Osteocyte (in vitro differentiated cells): ENCODE measurements around the gene HTR1B. TPM values are rescaled to one million over a fixed set of nuclear protein-coding genes. Genes with fewer than 3 reads are reported as not detected.

ENCODE experiments used
- DNase-seq: peaks from one replicate; pipeline ENCODE4 v3.0.0; 2021; ENCODE audit warnings: mixed read lengths; ENCODE audit not compliant: unreplicated experiment; ENCODE audit errors: extremely low spot score
- H3K27ac Mint-ChIP-seq: one replicate; pipeline ENCODE4 v1.8.0; 2021; ENCODE audit warnings: mild to moderate bottlenecking, mixed read lengths; ENCODE audit not compliant: unreplicated experiment
- H3K27me3 Mint-ChIP-seq: one replicate; pipeline ENCODE4 v1.8.0; 2021; ENCODE audit warnings: mixed read lengths; ENCODE audit not compliant: unreplicated experiment
- H3K36me3 Mint-ChIP-seq: one replicate; pipeline ENCODE4 v1.8.0; 2021; ENCODE audit warnings: mixed read lengths; ENCODE audit not compliant: unreplicated experiment
- H3K4me1 Mint-ChIP-seq: one replicate; pipeline ENCODE4 v1.8.0; 2021; ENCODE audit warnings: mixed read lengths; ENCODE audit not compliant: unreplicated experiment
- H3K4me3 Mint-ChIP-seq: one replicate; pipeline ENCODE4 v1.8.0; 2021; ENCODE audit warnings: mild to moderate bottlenecking, moderate library complexity, mixed read lengths; ENCODE audit not compliant: unreplicated experiment
- H3K9me3 Mint-ChIP-seq: one replicate; pipeline ENCODE4 v1.8.0; 2021; ENCODE audit warnings: mixed read lengths; ENCODE audit not compliant: unreplicated experiment
- total RNA-seq: library from RNA; stranded (reverse); gene quantifications from 2 replicates; pipeline ENCODE4 v1.2.1, GENCODE V29; 2021
- TF ChIP-seq, protein P1 (sequence below): fragments of 200-600 bp; sonication (generic); IDR thresholded peaks from 2 replicates; pipeline ENCODE4 v1.5.0; 2021; ENCODE audit warnings: antibody characterized with exemption, mild to moderate bottlenecking, moderate library complexity

HTR1B gene
- total RNA-seq, 1 donor from 2014 or later: 13.3 TPM

DNA sequence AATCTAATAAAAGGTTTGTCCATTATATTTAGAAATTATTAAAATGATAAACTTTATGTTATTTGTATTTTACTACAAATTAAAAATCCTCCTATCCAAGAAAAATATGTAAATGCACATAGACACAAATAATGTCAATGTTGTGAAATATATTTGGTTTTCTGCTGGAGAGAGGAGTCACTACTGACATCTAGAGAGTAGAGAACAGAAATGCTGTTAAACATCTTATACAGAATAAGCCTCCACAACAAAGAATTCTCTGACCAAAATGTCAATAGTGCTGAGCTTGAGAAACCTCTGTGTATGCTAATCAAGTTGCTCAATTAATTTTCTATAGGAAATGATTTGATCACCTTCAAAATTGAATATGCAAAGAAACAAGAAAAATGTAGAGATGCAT, 12.4 kb downstream of the HTR1B start:
- DNase-seq: no peak
- Mint-ChIP-seq H3K4me3 (no peak overlapping the region), H3K27me3 (no peaks in the 10 kb centered on the region), H3K27ac (no peak overlapping the region), H3K4me1 (peaks cover 45% of the 10 kb centered on the region), H3K9me3 (no peaks in the 10 kb centered on the region), H3K36me3 (no peaks in the 10 kb centered on the region)
- TF ChIP-seq, protein P1, sequence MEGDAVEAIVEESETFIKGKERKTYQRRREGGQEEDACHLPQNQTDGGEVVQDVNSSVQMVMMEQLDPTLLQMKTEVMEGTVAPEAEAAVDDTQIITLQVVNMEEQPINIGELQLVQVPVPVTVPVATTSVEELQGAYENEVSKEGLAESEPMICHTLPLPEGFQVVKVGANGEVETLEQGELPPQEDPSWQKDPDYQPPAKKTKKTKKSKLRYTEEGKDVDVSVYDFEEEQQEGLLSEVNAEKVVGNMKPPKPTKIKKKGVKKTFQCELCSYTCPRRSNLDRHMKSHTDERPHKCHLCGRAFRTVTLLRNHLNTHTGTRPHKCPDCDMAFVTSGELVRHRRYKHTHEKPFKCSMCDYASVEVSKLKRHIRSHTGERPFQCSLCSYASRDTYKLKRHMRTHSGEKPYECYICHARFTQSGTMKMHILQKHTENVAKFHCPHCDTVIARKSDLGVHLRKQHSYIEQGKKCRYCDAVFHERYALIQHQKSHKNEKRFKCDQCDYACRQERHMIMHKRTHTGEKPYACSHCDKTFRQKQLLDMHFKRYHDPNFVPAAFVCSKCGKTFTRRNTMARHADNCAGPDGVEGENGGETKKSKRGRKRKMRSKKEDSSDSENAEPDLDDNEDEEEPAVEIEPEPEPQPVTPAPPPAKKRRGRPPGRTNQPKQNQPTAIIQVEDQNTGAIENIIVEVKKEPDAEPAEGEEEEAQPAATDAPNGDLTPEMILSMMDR: peak; percentile 69

DNA sequence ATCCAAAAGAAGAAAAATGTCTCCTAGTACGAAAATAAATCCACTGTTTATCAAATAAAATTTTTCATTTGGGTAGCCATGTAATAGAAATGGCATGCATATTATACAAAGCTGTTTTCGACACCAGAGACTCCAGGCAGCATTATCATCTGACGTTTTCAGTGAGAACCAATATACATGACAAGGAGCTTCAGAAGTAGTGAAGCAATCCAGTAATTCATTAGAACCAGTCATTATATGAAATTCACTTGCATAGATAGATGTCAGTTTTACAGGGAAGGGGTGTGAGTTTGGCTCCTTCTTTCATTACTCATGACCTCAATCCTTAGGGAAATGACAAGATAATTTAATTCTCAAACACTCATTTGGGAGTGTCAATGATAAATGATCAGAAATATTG, 14.7 kb downstream of the HTR1B start:
- no peak for DNase-seq
- Mint-ChIP-seq H3K36me3 (no peaks in the 10 kb centered on the region), H3K4me1 (peaks cover 26% of the 10 kb centered on the region), H3K27me3 (no peaks in the 10 kb centered on the region), H3K4me3 (no peak overlapping the region), H3K27ac (no peak overlapping the region), H3K9me3 (no peaks in the 10 kb centered on the region)
- TF ChIP-seq, protein P1: no peak

DNA sequence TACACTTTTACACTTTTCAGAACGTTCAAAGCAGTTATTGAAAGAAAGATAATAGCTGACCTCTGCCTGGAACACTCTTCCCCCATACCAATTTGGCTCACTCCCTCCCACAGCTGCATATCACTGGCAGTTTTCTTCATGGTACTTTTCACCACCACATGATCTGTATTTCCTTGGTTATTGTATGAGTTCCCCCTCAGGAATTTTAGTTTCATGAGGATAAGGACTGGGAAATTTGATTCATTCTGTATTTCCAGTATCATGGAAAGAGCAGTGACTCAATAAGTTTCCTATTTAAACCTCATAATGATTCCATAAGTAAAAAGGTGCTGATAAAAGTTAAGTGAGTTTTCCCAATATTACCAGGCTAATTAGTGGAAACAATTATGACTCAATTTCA, 16.0 kb downstream of the HTR1B start:
- TF ChIP-seq, protein P1: no peak
- no peaks in the 10 kb centered on the region for H3K9me3 Mint-ChIP-seq
- H3K4me1 Mint-ChIP-seq: peaks cover 26% of the 10 kb centered on the region
- no peaks in the 10 kb centered on the region for H3K27me3 Mint-ChIP-seq
- H3K36me3 Mint-ChIP-seq: no peaks in the 10 kb centered on the region
- peak overlapping the region; percentile 41 for H3K27ac Mint-ChIP-seq
- DNase-seq: no peak
- no peak overlapping the region for H3K4me3 Mint-ChIP-seq

DNA sequence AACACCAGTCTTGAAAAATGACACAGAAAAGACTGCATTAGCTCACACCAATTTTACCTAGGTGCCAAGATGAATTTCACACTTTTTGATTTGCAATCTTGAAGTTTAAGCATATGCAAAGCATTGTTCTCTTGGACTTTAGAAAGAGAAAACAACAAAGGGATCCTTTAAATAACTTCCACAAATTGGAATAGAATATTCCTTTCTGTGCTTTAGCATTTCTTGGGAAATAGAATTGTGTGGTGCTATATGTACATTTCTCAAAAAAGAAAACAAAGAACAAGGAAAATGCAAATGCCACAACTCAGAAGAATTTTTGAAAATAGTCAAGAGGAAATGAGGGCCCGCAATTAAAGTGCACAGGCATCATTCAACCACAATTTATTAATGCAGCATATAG, 17.0 kb downstream of the HTR1B start:
- DNase-seq: no peak
- TF ChIP-seq, protein P1: no peak
- H3K27ac Mint-ChIP-seq: no peak overlapping the region
- H3K27me3 Mint-ChIP-seq: no peaks in the 10 kb centered on the region
- no peaks in the 10 kb centered on the region for H3K36me3 Mint-ChIP-seq
- peaks cover under 1% of the 10 kb centered on the region for H3K9me3 Mint-ChIP-seq
- H3K4me3 Mint-ChIP-seq: no peak overlapping the region
- peaks cover 23% of the 10 kb centered on the region for H3K4me1 Mint-ChIP-seq

DNA sequence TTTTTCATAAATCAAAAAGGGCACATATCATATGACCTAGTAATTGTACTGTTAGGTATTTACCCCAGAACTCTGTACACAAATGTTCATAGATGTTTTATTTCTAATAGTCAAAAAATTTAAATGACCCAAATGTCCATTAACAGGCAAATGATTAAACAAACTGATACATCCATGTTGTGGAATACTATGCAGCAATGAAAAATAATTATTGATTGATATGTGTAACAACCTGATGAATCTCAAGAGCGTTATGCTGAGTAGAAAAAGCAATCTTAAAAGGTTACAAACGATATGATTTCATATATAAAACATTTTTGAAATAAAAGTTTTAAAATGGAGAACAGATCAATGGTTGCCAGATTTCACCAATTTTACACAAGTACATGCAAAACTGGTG, 18.1 kb downstream of the HTR1B start:
- TF ChIP-seq, protein P1: no peak
- H3K27me3 Mint-ChIP-seq: no peaks in the 10 kb centered on the region

More for the DNA sequence above, 18.1 kb downstream of the HTR1B start:
- Mint-ChIP-seq H3K4me1 (peaks cover 18% of the 10 kb centered on the region), H3K36me3 (no peaks in the 10 kb centered on the region), H3K9me3 (peaks cover 3% of the 10 kb centered on the region), H3K4me3 (no peak overlapping the region), H3K27ac (no peak overlapping the region)
- DNase-seq: no peak
